Fibroblast of skin of back (primary cell): Measurements from ENCODE around the gene IPO8.
"Not testable (repeated sequence)": the region's sequence is repeated elsewhere in the genome, so short reads cannot be mapped to it uniquely, and the experiment has no call there.

Source experiments
- DNase-seq: peaks from one replicate; pipeline ENCODE4 v3.0.0-alpha.2; 2013

IPO8 gene

GRCh38 chr12:30687265-30687986 lies 8.2 kb downstream of the IPO8 start:
- DNase-seq: no peak

GRCh38 chr12:30679241-30679640 lies 16.4 kb downstream of the IPO8 start:
- DNase-seq: no peak

- no peak for DNase-seq
These were observed 17.4 kb downstream of the IPO8 start for GRCh38 chr12:30678221-30678620.

GRCh38 chr12:30661210-30661609 lies 34.5 kb downstream of the IPO8 start:
- peak; percentile 2 for DNase-seq

- no peak for DNase-seq
These were observed 43.5 kb downstream of the IPO8 start for GRCh38 chr12:30652034-30652696.

- no peak for DNase-seq
These were observed 48.8 kb downstream of the IPO8 start for GRCh38 chr12:30646821-30647220.

GRCh38 chr12:30643366-30643765 lies 52.3 kb downstream of the IPO8 start:
- DNase-seq: peak; percentile 15

GRCh38 chr12:30640392-30640791 lies 55.3 kb downstream of the IPO8 start:
- no peak for DNase-seq

- no peak for DNase-seq
These were observed 60.3 kb downstream of the IPO8 start for GRCh38 chr12:30635385-30635784.

- no peak for DNase-seq
These were observed 63.9 kb downstream of the IPO8 start for GRCh38 chr12:30631740-30632139.

GRCh38 chr12:30630979-30631285 lies 64.7 kb downstream of the IPO8 start:
- no peak for DNase-seq

- no peak for DNase-seq
These were observed 65.3 kb downstream of the IPO8 start for GRCh38 chr12:30630076-30630978.

- DNase-seq: no peak
These were observed 68.8 kb downstream of the IPO8 start for GRCh38 chr12:30626847-30627246.

- DNase-seq: no peak
These were observed 71.7 kb downstream of the IPO8 start for GRCh38 chr12:30624009-30624408.

- DNase-seq: peak; percentile 58
These were observed 73.2 kb downstream of the IPO8 start for GRCh38 chr12:30622509-30622908.

- not testable (repeated sequence) for DNase-seq
These were observed 73.9 kb downstream of the IPO8 start for GRCh38 chr12:30621663-30622241.

GRCh38 chr12:30617346-30618016 lies 78.2 kb downstream of the IPO8 start:
- no peak for DNase-seq

- no peak for DNase-seq
These were observed 81.6 kb downstream of the IPO8 start for GRCh38 chr12:30614031-30614430.

- DNase-seq: peak; percentile 47
These were observed 82.4 kb downstream of the IPO8 start for GRCh38 chr12:30613119-30613830.

- no peak for DNase-seq
These were observed 85.0 kb downstream of the IPO8 start for GRCh38 chr12:30610718-30611117.

- not testable (repeated sequence) for DNase-seq
These were observed 85.8 kb downstream of the IPO8 start for GRCh38 chr12:30609819-30610218.

- DNase-seq: peak; percentile 41
These were observed 91.4 kb downstream of the IPO8 start for GRCh38 chr12:30604302-30604701.
